Osteoblast (primary cell): ENCODE results near the gene ADARB2. TPM values are rescaled to one million over a fixed set of nuclear protein-coding genes. Genes with fewer than 3 reads are reported as not detected.

Experiments
- DNase-seq: peaks from one replicate; pipeline ENCODE4 v3.0.0; 2011; ENCODE audit warnings: low spot score, mixed read lengths; ENCODE audit not compliant: insufficient read length; ENCODE audit errors: missing footprints
- H2AFZ ChIP-seq: 2 replicates; pipeline ENCODE4 v1.6.0; 2011; ENCODE audit warnings: mild to moderate bottlenecking, low read length
- H3K27ac ChIP-seq: 2 replicates; pipeline ENCODE4 v1.5.1; 2011; ENCODE audit warnings: mild to moderate bottlenecking, low read depth, low read length, moderate library complexity
- H3K27me3 ChIP-seq: 2 replicates; pipeline ENCODE4 v1.6.0; 2012; ENCODE audit warnings: mild to moderate bottlenecking, control low read depth, inconsistent platforms, low read length, moderate library complexity; ENCODE audit not compliant: insufficient read depth
- H3K36me3 ChIP-seq: 2 replicates; pipeline ENCODE4 v1.5.1; 2011; ENCODE audit warnings: mild to moderate bottlenecking, low read length, control low read depth, moderate library complexity; ENCODE audit not compliant: insufficient read depth
- H3K4me1 ChIP-seq: 2 replicates; pipeline ENCODE4 v1.5.1; 2011; ENCODE audit warnings: mild to moderate bottlenecking, low read length, control low read depth, moderate library complexity; ENCODE audit not compliant: insufficient read depth
- H3K4me2 ChIP-seq: 2 replicates; pipeline ENCODE4 v1.6.0; 2011; ENCODE audit warnings: mild to moderate bottlenecking, low read length; ENCODE audit not compliant: insufficient read depth
- H3K4me3 ChIP-seq: fragments of 200-600 bp; sonication (generic); 3 replicates; pipeline ENCODE4 v1.5.1; 2012; ENCODE audit warnings: mild to moderate bottlenecking, low read length, inconsistent platforms; ENCODE audit not compliant: insufficient read depth
- H3K79me2 ChIP-seq: 2 replicates; pipeline ENCODE4 v1.6.0; 2012; ENCODE audit warnings: mild to moderate bottlenecking, low read length, control low read depth, inconsistent platforms; ENCODE audit not compliant: insufficient read depth
- H3K9me3 ChIP-seq: 2 replicates; pipeline ENCODE4 v1.5.1; 2011; ENCODE audit warnings: low read depth, low read length, control low read depth
- H4K20me1 ChIP-seq: 2 replicates; pipeline ENCODE4 v1.6.0; 2012; ENCODE audit warnings: mild to moderate bottlenecking, low read length, control low read depth; ENCODE audit not compliant: insufficient read depth
- total RNA-seq: library from RNA; depleted of rRNA; stranded (reverse); fragments of >200 nt; gene quantifications from 2 replicates; pipeline ENCODE4 v1.2.3, GENCODE V29; 2012
- TF ChIP-seq, protein P1 (sequence below): IDR thresholded peaks from 2 replicates; pipeline ENCODE4 v1.5.1; 2011; ENCODE audit warnings: mild to moderate bottlenecking, low read depth, low read length, moderate library complexity; ENCODE audit errors: extremely low read depth

ADARB2 gene
- total RNA-seq, 1 donor: not detected

DNA sequence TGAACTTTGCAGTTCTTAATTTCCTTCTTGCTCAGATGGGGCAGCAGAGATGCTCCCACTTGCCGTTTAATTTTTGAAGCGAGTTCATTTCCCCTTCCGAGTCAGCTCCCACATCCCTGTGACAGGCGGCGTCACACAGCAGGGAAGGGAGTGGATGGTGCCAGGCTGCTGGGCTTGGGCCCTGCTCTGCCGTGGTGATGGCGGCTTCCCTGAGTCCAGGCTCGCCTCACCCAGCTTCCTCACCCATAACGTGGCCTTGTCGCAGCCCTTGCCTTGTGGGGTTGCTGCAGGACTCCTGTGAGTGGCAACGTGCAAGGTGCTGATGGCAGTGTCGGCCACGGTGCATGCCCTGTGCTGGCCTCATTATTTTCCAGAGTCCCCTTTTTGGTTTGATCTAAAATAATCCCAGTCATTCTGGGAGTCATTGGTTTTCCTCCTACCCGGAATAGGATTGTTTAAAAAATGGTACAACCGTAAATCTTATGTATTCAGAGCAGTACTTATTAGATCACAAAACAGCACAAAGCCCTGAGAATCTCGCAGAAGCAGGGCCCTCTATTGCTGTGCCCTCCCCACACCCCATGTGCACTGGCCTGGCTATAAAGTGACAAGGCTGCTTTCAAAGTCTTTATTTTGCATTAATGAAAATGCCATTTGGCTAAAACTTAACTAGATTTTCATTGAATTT lies 421.1 kb downstream of the ADARB2 start:
- no peaks in the 10 kb centered on the region for H3K4me1 ChIP-seq
- H2AFZ ChIP-seq: no peak overlapping the region
- H4K20me1 ChIP-seq: no peaks in the 10 kb centered on the region
- no peaks in the 10 kb centered on the region for H3K36me3 ChIP-seq
- no peak overlapping the region for H3K4me3 ChIP-seq
- H3K4me2 ChIP-seq: no peak overlapping the region
- H3K9me3 ChIP-seq: peaks cover 4% of the 10 kb centered on the region
- H3K27ac ChIP-seq: no peak overlapping the region
- TF ChIP-seq, protein P1, sequence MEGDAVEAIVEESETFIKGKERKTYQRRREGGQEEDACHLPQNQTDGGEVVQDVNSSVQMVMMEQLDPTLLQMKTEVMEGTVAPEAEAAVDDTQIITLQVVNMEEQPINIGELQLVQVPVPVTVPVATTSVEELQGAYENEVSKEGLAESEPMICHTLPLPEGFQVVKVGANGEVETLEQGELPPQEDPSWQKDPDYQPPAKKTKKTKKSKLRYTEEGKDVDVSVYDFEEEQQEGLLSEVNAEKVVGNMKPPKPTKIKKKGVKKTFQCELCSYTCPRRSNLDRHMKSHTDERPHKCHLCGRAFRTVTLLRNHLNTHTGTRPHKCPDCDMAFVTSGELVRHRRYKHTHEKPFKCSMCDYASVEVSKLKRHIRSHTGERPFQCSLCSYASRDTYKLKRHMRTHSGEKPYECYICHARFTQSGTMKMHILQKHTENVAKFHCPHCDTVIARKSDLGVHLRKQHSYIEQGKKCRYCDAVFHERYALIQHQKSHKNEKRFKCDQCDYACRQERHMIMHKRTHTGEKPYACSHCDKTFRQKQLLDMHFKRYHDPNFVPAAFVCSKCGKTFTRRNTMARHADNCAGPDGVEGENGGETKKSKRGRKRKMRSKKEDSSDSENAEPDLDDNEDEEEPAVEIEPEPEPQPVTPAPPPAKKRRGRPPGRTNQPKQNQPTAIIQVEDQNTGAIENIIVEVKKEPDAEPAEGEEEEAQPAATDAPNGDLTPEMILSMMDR: no peak
- DNase-seq: no peak
- no peaks in the 10 kb centered on the region for H3K79me2 ChIP-seq
- no peaks in the 10 kb centered on the region for H3K27me3 ChIP-seq

DNA sequence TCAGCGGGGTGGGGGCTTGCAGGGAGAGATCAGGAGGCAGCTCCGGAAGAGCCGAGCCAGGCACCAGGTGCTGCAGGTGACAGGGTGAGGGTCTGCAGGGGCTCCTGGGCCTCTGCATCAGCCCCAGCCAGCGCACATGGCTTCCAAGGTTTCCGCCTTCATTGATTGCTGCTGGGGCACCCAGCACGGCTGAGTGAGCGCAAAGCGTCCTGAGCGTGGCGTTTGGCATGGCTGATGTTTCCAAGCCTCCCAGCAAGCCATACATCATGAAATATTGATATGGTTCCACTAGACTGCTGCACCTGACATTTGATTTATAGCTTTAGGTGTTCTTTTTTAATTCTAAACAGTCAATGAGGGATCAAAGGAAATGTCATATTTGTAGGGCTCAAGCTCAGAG lies 422.1 kb downstream of the ADARB2 start:
- Histone ChIP-seq H3K9me3 (peaks cover 4% of the 10 kb centered on the region), H2AFZ (no peak overlapping the region), H3K36me3 (no peaks in the 10 kb centered on the region), H3K4me2 (no peak overlapping the region), H3K27ac (no peak overlapping the region), H3K79me2 (no peaks in the 10 kb centered on the region), H3K4me1 (no peaks in the 10 kb centered on the region), H3K4me3 (no peak overlapping the region), H4K20me1 (no peaks in the 10 kb centered on the region), H3K27me3 (no peaks in the 10 kb centered on the region)
- TF ChIP-seq, protein P1: no peak
- DNase-seq: no peak

- no peak overlapping the region for H3K27ac ChIP-seq
- H3K4me2 ChIP-seq: no peak overlapping the region
- no peak overlapping the region for H3K4me3 ChIP-seq
- no peaks in the 10 kb centered on the region for H3K36me3 ChIP-seq
- no peaks in the 10 kb centered on the region for H3K27me3 ChIP-seq
- H4K20me1 ChIP-seq: no peaks in the 10 kb centered on the region
- no peak overlapping the region for H2AFZ ChIP-seq
- peaks cover 4% of the 10 kb centered on the region for H3K9me3 ChIP-seq
- no peaks in the 10 kb centered on the region for H3K4me1 ChIP-seq
- TF ChIP-seq, protein P1: no peak
- no peak for DNase-seq
- no peaks in the 10 kb centered on the region for H3K79me2 ChIP-seq
Observed at GRCh38 chr10:1311726-1312125, 425.6 kb downstream of the ADARB2 start.

- TF ChIP-seq, protein P1: no peak
- H3K79me2 ChIP-seq: no peaks in the 10 kb centered on the region
- no peak overlapping the region for H3K27ac ChIP-seq
- no peak overlapping the region for H2AFZ ChIP-seq
- H3K4me2 ChIP-seq: no peak overlapping the region
- peaks cover 4% of the 10 kb centered on the region for H3K9me3 ChIP-seq
- DNase-seq: no peak
- H3K27me3 ChIP-seq: no peaks in the 10 kb centered on the region
- H3K36me3 ChIP-seq: no peaks in the 10 kb centered on the region
- no peaks in the 10 kb centered on the region for H4K20me1 ChIP-seq
- H3K4me3 ChIP-seq: no peak overlapping the region
- no peaks in the 10 kb centered on the region for H3K4me1 ChIP-seq
Observed at GRCh38 chr10:1310271-1310789, 427.0 kb downstream of the ADARB2 start.
